HG03025 (cell line): ENCODE data around the gene NOTUM.

Source experiments
- ATAC-seq: cut with Tn5 transposase; IDR thresholded peaks from one replicate; pipeline ENCODE4 v1.9.1; 2021; ENCODE audit warnings: mild to moderate bottlenecking, moderate library complexity; ENCODE audit not compliant: unreplicated experiment, low FRiP score

NOTUM gene

GRCh38 chr17:81927152-81927652 lies 33.8 kb downstream of the NOTUM start:
- ATAC-seq = peak; percentile 22

- peak; percentile 23 for ATAC-seq
Observed at GRCh38 chr17:81926451-81927151, 34.4 kb downstream of the NOTUM start.

GRCh38 chr17:81925860-81926450 lies 35.0 kb downstream of the NOTUM start:
- no peak for ATAC-seq

- no peak for ATAC-seq
Observed at GRCh38 chr17:81924557-81925532, 36.1 kb downstream of the NOTUM start.

- no peak for ATAC-seq
Observed at GRCh38 chr17:81923302-81924260, 37.4 kb downstream of the NOTUM start.

GRCh38 chr17:81922566-81923301 lies 38.3 kb downstream of the NOTUM start:
- no peak for ATAC-seq

GRCh38 chr17:81921996-81922565 lies 38.9 kb downstream of the NOTUM start:
- no peak for ATAC-seq

GRCh38 chr17:81921537-81921862 lies 39.5 kb downstream of the NOTUM start:
- ATAC-seq = no peak

GRCh38 chr17:81920612-81921536 lies 40.1 kb downstream of the NOTUM start:
- no peak for ATAC-seq

- no peak for ATAC-seq
Observed at GRCh38 chr17:81918832-81919545, 42.0 kb downstream of the NOTUM start.

GRCh38 chr17:81918333-81918669 lies 42.7 kb downstream of the NOTUM start:
- ATAC-seq = peak; percentile 10

GRCh38 chr17:81917565-81918332 lies 43.2 kb downstream of the NOTUM start, which contains the start of gene SIRT7:
Gene SIRT7 (minus strand): TSS chr17:81918176. CDS start chr17:81918131, 45 bp downstream.
- ATAC-seq = peak; percentile 68

- ATAC-seq = no peak
Observed at GRCh38 chr17:81916234-81917001, 44.6 kb downstream of the NOTUM start.

GRCh38 chr17:81915331-81915730 lies 45.7 kb downstream of the NOTUM start:
- no peak for ATAC-seq

- no peak for ATAC-seq
Observed at GRCh38 chr17:81914103-81914850, 46.7 kb downstream of the NOTUM start.
